Osteocyte (in vitro differentiated cells): ENCODE data around the gene RBM33. TPM values are rescaled to one million over a fixed set of nuclear protein-coding genes. Genes with fewer than 3 reads are reported as not detected.

ENCODE experiments used
- DNase-seq: peaks from one replicate; pipeline ENCODE4 v3.0.0; 2021; ENCODE audit warnings: mixed read lengths; ENCODE audit not compliant: unreplicated experiment; ENCODE audit errors: extremely low spot score
- H3K27ac Mint-ChIP-seq: one replicate; pipeline ENCODE4 v1.8.0; 2021; ENCODE audit warnings: mild to moderate bottlenecking, mixed read lengths; ENCODE audit not compliant: unreplicated experiment
- H3K27me3 Mint-ChIP-seq: one replicate; pipeline ENCODE4 v1.8.0; 2021; ENCODE audit warnings: mixed read lengths; ENCODE audit not compliant: unreplicated experiment
- H3K36me3 Mint-ChIP-seq: one replicate; pipeline ENCODE4 v1.8.0; 2021; ENCODE audit warnings: mixed read lengths; ENCODE audit not compliant: unreplicated experiment
- H3K4me1 Mint-ChIP-seq: one replicate; pipeline ENCODE4 v1.8.0; 2021; ENCODE audit warnings: mixed read lengths; ENCODE audit not compliant: unreplicated experiment
- H3K4me3 Mint-ChIP-seq: one replicate; pipeline ENCODE4 v1.8.0; 2021; ENCODE audit warnings: mild to moderate bottlenecking, moderate library complexity, mixed read lengths; ENCODE audit not compliant: unreplicated experiment
- H3K9me3 Mint-ChIP-seq: one replicate; pipeline ENCODE4 v1.8.0; 2021; ENCODE audit warnings: mixed read lengths; ENCODE audit not compliant: unreplicated experiment
- total RNA-seq: library from RNA; stranded (reverse); gene quantifications from 2 replicates; pipeline ENCODE4 v1.2.1, GENCODE V29; 2021
- TF ChIP-seq, protein P1 (sequence below): fragments of 200-600 bp; sonication (generic); IDR thresholded peaks from 2 replicates; pipeline ENCODE4 v1.5.0; 2021; ENCODE audit warnings: antibody characterized with exemption, mild to moderate bottlenecking, moderate library complexity

Gene RBM33
- total RNA-seq, 1 donor from 2014 or later: 52.4 TPM

DNA sequence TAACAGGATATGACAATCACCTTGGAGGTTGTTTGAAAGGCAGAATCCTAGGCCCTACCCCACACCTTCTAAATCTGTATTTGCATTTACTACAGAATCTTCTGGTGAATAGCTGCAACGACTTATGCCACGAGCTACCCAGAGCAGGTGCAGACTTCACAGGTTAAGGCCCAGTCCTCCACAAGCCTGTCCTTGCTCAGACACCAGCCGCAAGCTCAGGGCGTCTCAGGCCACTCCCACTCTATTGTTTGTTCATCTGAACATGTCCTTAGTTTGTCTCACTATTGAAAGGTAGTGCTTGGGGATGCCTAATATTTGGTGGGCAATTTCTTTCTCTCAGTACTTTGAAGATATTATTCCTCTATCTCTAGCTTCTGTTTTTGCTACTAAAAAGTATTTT is 18.9 kb upstream of the RBM33 start:
- Mint-ChIP-seq H3K4me3 (no peak overlapping the region), H3K27ac (no peak overlapping the region), H3K4me1 (no peaks in the 10 kb centered on the region), H3K27me3 (peaks cover 9% of the 10 kb centered on the region), H3K36me3 (no peaks in the 10 kb centered on the region), H3K9me3 (peaks cover 14% of the 10 kb centered on the region)
- TF ChIP-seq, protein P1, sequence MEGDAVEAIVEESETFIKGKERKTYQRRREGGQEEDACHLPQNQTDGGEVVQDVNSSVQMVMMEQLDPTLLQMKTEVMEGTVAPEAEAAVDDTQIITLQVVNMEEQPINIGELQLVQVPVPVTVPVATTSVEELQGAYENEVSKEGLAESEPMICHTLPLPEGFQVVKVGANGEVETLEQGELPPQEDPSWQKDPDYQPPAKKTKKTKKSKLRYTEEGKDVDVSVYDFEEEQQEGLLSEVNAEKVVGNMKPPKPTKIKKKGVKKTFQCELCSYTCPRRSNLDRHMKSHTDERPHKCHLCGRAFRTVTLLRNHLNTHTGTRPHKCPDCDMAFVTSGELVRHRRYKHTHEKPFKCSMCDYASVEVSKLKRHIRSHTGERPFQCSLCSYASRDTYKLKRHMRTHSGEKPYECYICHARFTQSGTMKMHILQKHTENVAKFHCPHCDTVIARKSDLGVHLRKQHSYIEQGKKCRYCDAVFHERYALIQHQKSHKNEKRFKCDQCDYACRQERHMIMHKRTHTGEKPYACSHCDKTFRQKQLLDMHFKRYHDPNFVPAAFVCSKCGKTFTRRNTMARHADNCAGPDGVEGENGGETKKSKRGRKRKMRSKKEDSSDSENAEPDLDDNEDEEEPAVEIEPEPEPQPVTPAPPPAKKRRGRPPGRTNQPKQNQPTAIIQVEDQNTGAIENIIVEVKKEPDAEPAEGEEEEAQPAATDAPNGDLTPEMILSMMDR: no peak
- no peak for DNase-seq

DNA sequence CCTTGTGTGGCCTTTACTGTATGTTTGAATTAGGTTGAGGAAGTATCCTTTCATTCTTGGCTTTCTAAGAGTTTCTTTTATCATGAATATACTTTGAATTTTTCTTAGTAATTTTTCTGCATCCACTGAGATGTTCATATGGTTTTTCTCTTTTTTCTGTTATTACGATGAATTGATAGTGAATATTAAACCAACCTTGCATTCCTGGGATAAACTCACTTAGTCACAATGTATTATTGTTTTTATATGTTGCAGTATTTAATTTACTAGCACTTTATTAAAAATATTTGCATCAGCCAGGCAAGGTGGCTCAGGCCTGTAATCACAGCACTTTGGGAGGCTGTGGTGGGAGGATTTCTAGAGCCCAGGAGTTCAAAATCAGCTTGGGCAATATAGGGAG is 15.3 kb upstream of the RBM33 start:
- H3K9me3 Mint-ChIP-seq: peaks cover 37% of the 10 kb centered on the region
- H3K4me1 Mint-ChIP-seq: no peaks in the 10 kb centered on the region
- H3K27me3 Mint-ChIP-seq: peaks cover 2% of the 10 kb centered on the region
- DNase-seq: no peak
- TF ChIP-seq, protein P1: no peak
- H3K27ac Mint-ChIP-seq: no peak overlapping the region
- no peak overlapping the region for H3K4me3 Mint-ChIP-seq
- no peaks in the 10 kb centered on the region for H3K36me3 Mint-ChIP-seq

DNA sequence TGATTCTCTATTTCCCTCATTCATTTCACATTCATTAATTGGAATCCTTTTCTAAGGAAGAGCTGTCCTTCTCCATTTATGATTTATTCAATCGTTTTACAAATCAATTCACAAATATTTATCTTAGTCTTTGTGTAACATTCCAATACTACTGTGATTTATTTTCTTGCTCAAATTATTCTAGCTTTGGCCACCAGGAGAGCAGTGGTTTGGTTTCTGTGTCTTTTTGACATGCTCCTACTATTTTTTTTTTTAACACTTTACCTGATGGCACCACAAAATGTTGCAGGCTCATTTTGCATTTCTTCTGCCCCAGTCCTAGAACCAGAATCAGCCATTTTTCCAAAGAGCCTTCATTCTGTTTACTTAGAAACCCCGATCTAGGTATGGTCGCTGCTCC is 13.3 kb upstream of the RBM33 start:
- peaks cover 44% of the 10 kb centered on the region for H3K9me3 Mint-ChIP-seq
- TF ChIP-seq, protein P1: no peak
- H3K27ac Mint-ChIP-seq: no peak overlapping the region
- no peaks in the 10 kb centered on the region for H3K4me1 Mint-ChIP-seq
- DNase-seq: no peak
- no peaks in the 10 kb centered on the region for H3K27me3 Mint-ChIP-seq
- no peak overlapping the region for H3K4me3 Mint-ChIP-seq
- no peaks in the 10 kb centered on the region for H3K36me3 Mint-ChIP-seq

DNA sequence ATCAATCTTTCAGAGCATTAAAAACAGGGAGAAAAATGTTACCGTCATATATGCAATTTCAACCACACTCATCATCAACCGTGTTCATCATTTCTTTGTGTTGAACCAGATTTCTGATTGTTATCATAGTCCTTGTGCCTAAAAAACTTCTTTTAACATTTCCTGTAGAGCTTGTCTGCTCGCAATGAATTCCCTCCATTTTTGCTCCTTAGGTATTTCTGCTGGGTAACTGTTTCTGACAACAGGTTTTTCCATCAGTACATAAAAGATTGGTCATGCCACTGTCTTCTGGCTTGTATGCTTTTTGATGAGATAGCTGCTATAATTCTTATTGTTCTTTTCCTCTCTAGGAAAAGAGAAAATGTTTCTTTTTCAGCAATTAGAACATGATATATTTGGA is 8.6 kb upstream of the RBM33 start:
- no peak overlapping the region for H3K27ac Mint-ChIP-seq
- H3K4me1 Mint-ChIP-seq: no peaks in the 10 kb centered on the region
- TF ChIP-seq, protein P1: no peak

DNA sequence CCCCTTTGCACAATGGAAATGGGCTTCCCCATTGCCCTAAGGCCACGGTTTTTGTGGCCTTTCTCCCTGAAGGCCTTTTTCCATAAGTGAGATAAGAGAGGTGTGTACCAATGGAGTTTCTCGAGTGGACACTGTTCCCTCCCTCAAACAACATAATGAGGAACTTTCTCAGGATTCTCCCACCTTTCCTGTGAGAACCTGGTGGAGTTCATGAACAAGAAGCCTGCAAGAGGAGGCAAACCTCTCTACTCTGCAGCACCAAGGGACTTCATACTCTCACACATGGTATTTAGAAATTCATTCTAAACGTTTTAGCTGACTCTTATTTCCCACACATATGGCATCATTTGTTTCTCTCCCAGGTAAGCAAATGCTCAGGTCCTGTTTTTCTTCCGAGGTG is 7.3 kb upstream of the RBM33 start:
- TF ChIP-seq, protein P1: no peak
- DNase-seq: no peak
- no peak overlapping the region for H3K4me3 Mint-ChIP-seq
- peaks cover 36% of the 10 kb centered on the region for H3K36me3 Mint-ChIP-seq
- H3K27me3 Mint-ChIP-seq: no peaks in the 10 kb centered on the region
- H3K9me3 Mint-ChIP-seq: peaks cover 63% of the 10 kb centered on the region
- H3K27ac Mint-ChIP-seq: no peak overlapping the region
- H3K4me1 Mint-ChIP-seq: no peaks in the 10 kb centered on the region

More for the DNA sequence above, 8.6 kb upstream of the RBM33 start:
- no peak overlapping the region for H3K4me3 Mint-ChIP-seq
- peaks cover 69% of the 10 kb centered on the region for H3K9me3 Mint-ChIP-seq
- no peaks in the 10 kb centered on the region for H3K27me3 Mint-ChIP-seq
- no peak for DNase-seq
- H3K36me3 Mint-ChIP-seq: peaks cover 22% of the 10 kb centered on the region
